Hematopoietic multipotent progenitor cell (in vitro differentiated cells): ENCODE data around the gene LRRN2. TPM values are rescaled to one million over a fixed set of nuclear protein-coding genes. Genes with fewer than 3 reads are reported as not detected.

Source experiments
- DNase-seq, 3 donors: peaks; one replicate each; pipeline ENCODE4 v3.0.0-alpha.2; 2011 to 2015; ENCODE audit warnings: low read depth in 2 of 3, low spot score in 2 of 3
- total RNA-seq: library from RNA; depleted of rRNA; stranded (reverse); fragments of >200 nt; gene quantifications from one replicate; pipeline ENCODE4 v1.2.3, GENCODE V29; 2012

Gene LRRN2
- total RNA-seq, 1 donor, result 1.3 TPM

- no peak for DNase-seq
Observed at GRCh38 chr1:204692841-204693356, 7.4 kb upstream of the LRRN2 start.

- no peak for DNase-seq
Observed at GRCh38 chr1:204692325-204692840, 6.8 kb upstream of the LRRN2 start.

GRCh38 chr1:204691328-204691730 is 5.8 kb upstream of the LRRN2 start:
- peak in 2 of 3 donors; percentile 53 to 78 for DNase-seq

GRCh38 chr1:204688776-204689175 is 3.2 kb upstream of the LRRN2 start:
- DNase-seq, result no peak

GRCh38 chr1:204688007-204688406 is 2.5 kb upstream of the LRRN2 start:
- no peak for DNase-seq

- DNase-seq, result peak in 2 of 3 donors; percentile 31 to 62
Observed at GRCh38 chr1:204684571-204685235, 835 bp downstream of the LRRN2 start.

- peak in 1 of 3 donors; percentile 46 for DNase-seq
Observed at GRCh38 chr1:204684206-204684570, 1.4 kb downstream of the LRRN2 start.

GRCh38 chr1:204683284-204684205 is 2.0 kb downstream of the LRRN2 start:
- peak in 1 of 3 donors; percentile 10 for DNase-seq

- no peak for DNase-seq
Observed at GRCh38 chr1:204680461-204680860, 5.1 kb downstream of the LRRN2 start.

GRCh38 chr1:204680051-204680450 is 5.5 kb downstream of the LRRN2 start:
- DNase-seq, result no peak

- DNase-seq, result no peak
Observed at GRCh38 chr1:204678721-204679475, 6.6 kb downstream of the LRRN2 start.

- no peak for DNase-seq
Observed at GRCh38 chr1:204677864-204678263, 7.7 kb downstream of the LRRN2 start.

- DNase-seq, result no peak
Observed at GRCh38 chr1:204676043-204676442, 9.5 kb downstream of the LRRN2 start.

GRCh38 chr1:204673909-204674649 is 11.5 kb downstream of the LRRN2 start:
- no peak for DNase-seq

- DNase-seq, result no peak
Observed at GRCh38 chr1:204673209-204673608, 12.3 kb downstream of the LRRN2 start.

- no peak for DNase-seq
Observed at GRCh38 chr1:204672482-204673121, 12.9 kb downstream of the LRRN2 start.

GRCh38 chr1:204672069-204672468 is 13.5 kb downstream of the LRRN2 start:
- DNase-seq, result no peak

GRCh38 chr1:204670152-204670927 is 15.2 kb downstream of the LRRN2 start:
- no peak for DNase-seq

GRCh38 chr1:204669579-204669978 is 16.0 kb downstream of the LRRN2 start:
- no peak for DNase-seq
